Right cardiac atrium (tissue), 5 donors: ENCODE data around the gene PRAF2. TPM values are rescaled to one million over a fixed set of nuclear protein-coding genes. Genes with fewer than 3 reads are reported as not detected.
A peak's percentile ranks its signal among the peaks of the same experiment; 100 is the strongest.

Source experiments
- ATAC-seq, 2 donors: fragments of 200-7000 bp; cut with Tn5 transposase; one replicate each; pipeline versions ENCODE4 v1.8.0 to v1.9.1; 2020; ENCODE audit warnings: moderate library complexity in 2 of 2, mild to moderate bottlenecking in 1 of 2
- DNase-seq, 3 donors: peaks; one replicate each; pipeline ENCODE4 v3.0.0-alpha.2; 2020
- H3K27ac ChIP-seq: one replicate; pipeline ENCODE4 v1.5.1; 2013; ENCODE audit warnings: mild to moderate bottlenecking, low read length, control low read depth, moderate library complexity
- H3K27me3 ChIP-seq: one replicate; pipeline ENCODE4 v1.6.1; 2013; ENCODE audit not compliant: control insufficient read depth, insufficient read depth
- H3K4me1 ChIP-seq: one replicate; pipeline ENCODE4 v1.6.1; 2013; ENCODE audit warnings: low read length; ENCODE audit not compliant: control insufficient read depth, insufficient read depth
- H3K4me3 ChIP-seq: one replicate; pipeline ENCODE4 v1.5.1; 2013; ENCODE audit warnings: low read length, control low read depth
- H3K9me3 ChIP-seq: one replicate; pipeline ENCODE4 v1.6.1; 2013; ENCODE audit warnings: low read length; ENCODE audit not compliant: control insufficient read depth
- WGBS: extraction: QIAGEN DNeasy Blood & Tissue Kit; methylation state at CpG from one replicate; pipeline ENCODE4 v1.1.7; 2013; 5-methylcytosine and 5-hydroxymethylcytosine counted together
- intact Hi-C, 4 donors: fragments of 100-400 bp; cut with DNase I; formaldehyde crosslinking; loops; one replicate each; pipeline versions ENCODE4 v1.11.0 to v1.14.0; 2022 to 2023
- polyA plus RNA-seq: library from polyadenylated mRNA; stranded (reverse); fragments of 200-250 nt; gene quantifications from one replicate; pipeline ENCODE4 v1.2.3, GENCODE V29; 2013
- total RNA-seq, 4 donors: library from RNA; stranded (reverse); fragmentation: NEBNext Ultra II Directional; extraction: Animal tissue kit (Norgen Biotek cat#: 25700); gene quantifications; one replicate each; pipeline ENCODE4 v1.2.1, GENCODE V29; 2021
- donor health status: healthy with polysubstance abuse.
- donor health status: DM: no; HTN: yes; CAD: no.
- donor health status: DM: no; HTN: no; CAD: no.
- donor health status: DM: no; HTN: yes; CAD: no; lungs with severe emphysema.
- donor health status: DM: yes; HTN: yes; CAD: no.

Gene PRAF2
- total and polyA plus RNA-seq, 5 donors: 14.2 to 23.4 (median 20.2) TPM

GRCh38 chrX:49075347-49075746 lies 1.5 kb upstream of the PRAF2 start:
- H3K4me1 ChIP-seq: peaks cover 4% of the 10 kb centered on the region
- intact Hi-C loops: no loop called here
- H3K9me3 ChIP-seq: no peaks in the 10 kb centered on the region
- H3K27me3 ChIP-seq: no peaks in the 10 kb centered on the region
- H3K27ac ChIP-seq: no peak overlapping the region
- WGBS: 84% methylated on average over 13 of the region's 13 CpGs
- no peak overlapping the region for H3K4me3 ChIP-seq
- ATAC-seq: no peak
- DNase-seq: no peak

GRCh38 chrX:49072712-49073095 lies 1.1 kb downstream of the PRAF2 start:
- no peaks in the 10 kb centered on the region for H3K9me3 ChIP-seq
- peaks cover 4% of the 10 kb centered on the region for H3K4me1 ChIP-seq
- H3K27ac ChIP-seq: no peak overlapping the region
- 22% methylated on average over 10 of the region's 10 CpGs for WGBS
- peak in 1 of 2 donors; percentile 0 for ATAC-seq
- peak overlapping the region; percentile 47 for H3K4me3 ChIP-seq
- intact Hi-C loops: no loop called here
- no peaks in the 10 kb centered on the region for H3K27me3 ChIP-seq
- DNase-seq: no peak

- Histone ChIP-seq H3K4me1 (peaks cover 4% of the 10 kb centered on the region), H3K4me3 (peak overlapping the region; percentile 47), H3K9me3 (no peaks in the 10 kb centered on the region), H3K27ac (peak overlapping the region; percentile 54), H3K27me3 (no peaks in the 10 kb centered on the region)
- DNase-seq: peak; percentile 87 to 94 (median 93)
- 30% methylated on average over 60 of the region's 63 CpGs for WGBS
- ATAC-seq: peak; percentile 82 to 84
- intact Hi-C loops: no loop called here
Observed at GRCh38 chrX:49071877-49072711, 1.7 kb downstream of the PRAF2 start.

- intact Hi-C loops: no loop called here
- H3K9me3 ChIP-seq: no peaks in the 10 kb centered on the region
- no peak for DNase-seq
- no peaks in the 10 kb centered on the region for H3K27me3 ChIP-seq
- peaks cover 4% of the 10 kb centered on the region for H3K4me1 ChIP-seq
- H3K27ac ChIP-seq: no peak overlapping the region
- no peak overlapping the region for H3K4me3 ChIP-seq
- no peak for ATAC-seq
- 83% methylated on average over 4 of the region's 4 CpGs for WGBS
Observed at GRCh38 chrX:49070988-49071387, 2.8 kb downstream of the PRAF2 start.

- intact Hi-C loops: no loop called here
Observed at GRCh38 chrX:49069038-49069437, 4.8 kb downstream of the PRAF2 start.

GRCh38 chrX:49067285-49068120 lies 6.3 kb downstream of the PRAF2 start:
- DNase-seq: no peak
- WGBS: 91% methylated on average over 41 of the region's 41 CpGs
- Histone ChIP-seq H3K4me3 (no peak overlapping the region), H3K9me3 (no peaks in the 10 kb centered on the region), H3K4me1 (no peaks in the 10 kb centered on the region), H3K27me3 (no peaks in the 10 kb centered on the region), H3K27ac (no peak overlapping the region)
- ATAC-seq: no peak
- intact Hi-C loops: no loop called here

More at GRCh38 chrX:49069038-49069437, 4.8 kb downstream of the PRAF2 start:
- Histone ChIP-seq H3K9me3 (no peaks in the 10 kb centered on the region), H3K4me1 (peaks cover 4% of the 10 kb centered on the region), H3K27me3 (no peaks in the 10 kb centered on the region), H3K27ac (no peak overlapping the region), H3K4me3 (no peak overlapping the region)
- WGBS: 89% methylated on average over 11 of the region's 11 CpGs
- no peak for DNase-seq
- ATAC-seq: no peak

- intact Hi-C loops: no loop called here
- no peaks in the 10 kb centered on the region for H3K27me3 ChIP-seq
- H3K9me3 ChIP-seq: no peaks in the 10 kb centered on the region
- WGBS: 73% methylated on average over 9 of the region's 9 CpGs
- ATAC-seq (no peak), DNase-seq (no peak)
- H3K27ac ChIP-seq: no peak overlapping the region
- no peak overlapping the region for H3K4me3 ChIP-seq
- no peaks in the 10 kb centered on the region for H3K4me1 ChIP-seq
Observed at GRCh38 chrX:49066690-49067089, 7.1 kb downstream of the PRAF2 start.

- 93% methylated on average over 2 of the region's 2 CpGs for WGBS
- DNase-seq (no peak), ATAC-seq (no peak)
- no peak overlapping the region for H3K4me3 ChIP-seq
- intact Hi-C loops: no loop called here
- no peak overlapping the region for H3K27ac ChIP-seq
- no peaks in the 10 kb centered on the region for H3K9me3 ChIP-seq
- H3K4me1 ChIP-seq: no peaks in the 10 kb centered on the region
- no peaks in the 10 kb centered on the region for H3K27me3 ChIP-seq
Observed at GRCh38 chrX:49066278-49066677, 7.5 kb downstream of the PRAF2 start.

- no peaks in the 10 kb centered on the region for H3K9me3 ChIP-seq
- 86% methylated on average over 8 of the region's 8 CpGs for WGBS
- ATAC-seq (no peak), DNase-seq (no peak)
- H3K27me3 ChIP-seq: no peaks in the 10 kb centered on the region
- intact Hi-C loops: no loop called here
- H3K4me3 ChIP-seq: no peak overlapping the region
- H3K4me1 ChIP-seq: no peaks in the 10 kb centered on the region
- H3K27ac ChIP-seq: no peak overlapping the region
Observed at GRCh38 chrX:49064735-49065134, 9.1 kb downstream of the PRAF2 start.

GRCh38 chrX:49064303-49064702 lies 9.5 kb downstream of the PRAF2 start:
- Histone ChIP-seq H3K27me3 (no peaks in the 10 kb centered on the region), H3K4me3 (no peak overlapping the region), H3K27ac (no peak overlapping the region), H3K4me1 (no peaks in the 10 kb centered on the region), H3K9me3 (no peaks in the 10 kb centered on the region)
- ATAC-seq: no peak
- no peak for DNase-seq
- WGBS: 96% methylated on average over 20 of the region's 20 CpGs
- intact Hi-C loops: no loop called here

- intact Hi-C loops: no loop called here
- 98% methylated on average over 9 of the region's 9 CpGs for whole genome bisulfite sequencing
- H3K27me3 ChIP-seq: no peaks in the 10 kb centered on the region
- no peak overlapping the region for H3K27ac ChIP-seq
- H3K9me3 ChIP-seq: no peaks in the 10 kb centered on the region
- ATAC-seq: no peak
- no peak overlapping the region for H3K4me3 ChIP-seq
- DNase-seq: no peak
- no peaks in the 10 kb centered on the region for H3K4me1 ChIP-seq
Observed at GRCh38 chrX:49063715-49064114, 10.1 kb downstream of the PRAF2 start.
